CD4-positive, alpha-beta T cell treated with Interleukin-6 for 4 hours (primary cell): ENCODE results near the gene BICRA.

Source experiments
- DNase-seq: peaks from one replicate; pipeline ENCODE4 v3.0.0-alpha.2; 2020; ENCODE audit warnings: mixed read lengths

The BICRA gene

GRCh38 chr19:47601180-47601904 is 7.6 kb upstream of the BICRA start:
- no peak for DNase-seq

DNA sequence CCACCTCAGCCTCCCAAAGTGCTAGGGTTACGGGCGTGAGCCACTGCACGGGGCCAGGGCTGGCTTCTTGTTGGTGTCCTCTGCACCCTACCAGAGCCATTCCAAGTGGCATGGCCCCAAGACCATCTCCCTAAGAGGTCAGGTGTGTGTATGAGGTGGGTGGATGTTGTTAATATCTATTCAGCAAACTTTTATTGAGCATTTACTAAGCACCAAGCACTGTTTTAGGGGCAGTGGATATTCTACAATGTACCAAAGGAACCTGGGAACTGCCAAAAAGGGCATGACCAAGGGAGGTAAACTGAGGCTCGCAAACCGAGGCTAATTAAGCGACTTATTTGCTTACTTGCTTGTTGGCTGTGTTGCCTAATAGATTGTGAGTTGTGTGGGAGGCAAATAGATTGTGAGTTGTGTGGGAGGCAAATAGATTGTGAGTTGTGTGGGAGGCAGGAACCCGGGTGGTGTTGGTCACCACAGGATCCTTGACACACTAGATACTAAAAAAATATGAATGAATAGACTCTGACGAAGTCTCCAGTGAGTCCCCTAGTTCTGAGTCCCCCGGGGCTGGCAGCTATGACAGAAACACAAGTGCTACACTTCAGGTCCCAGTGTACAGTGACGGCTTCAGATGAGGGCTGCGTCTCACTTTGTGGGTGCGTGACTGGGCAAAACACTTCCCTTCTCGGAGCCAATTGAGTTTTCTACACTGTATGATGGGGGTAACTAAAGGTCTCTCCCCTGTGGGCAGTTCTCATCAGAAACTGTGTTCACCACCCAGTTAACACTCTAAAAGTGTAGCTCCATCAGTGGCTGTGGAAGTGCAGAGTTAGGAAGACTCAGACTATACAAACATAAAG is 5.0 kb upstream of the BICRA start:
- DNase-seq: no peak

- no peak for DNase-seq
These were observed 1.3 kb upstream of the BICRA start for GRCh38 chr19:47607564-47608073.

- peak; percentile 96 for DNase-seq
These were observed 638 bp upstream of the BICRA start for GRCh38 chr19:47608074-47608918.

DNA sequence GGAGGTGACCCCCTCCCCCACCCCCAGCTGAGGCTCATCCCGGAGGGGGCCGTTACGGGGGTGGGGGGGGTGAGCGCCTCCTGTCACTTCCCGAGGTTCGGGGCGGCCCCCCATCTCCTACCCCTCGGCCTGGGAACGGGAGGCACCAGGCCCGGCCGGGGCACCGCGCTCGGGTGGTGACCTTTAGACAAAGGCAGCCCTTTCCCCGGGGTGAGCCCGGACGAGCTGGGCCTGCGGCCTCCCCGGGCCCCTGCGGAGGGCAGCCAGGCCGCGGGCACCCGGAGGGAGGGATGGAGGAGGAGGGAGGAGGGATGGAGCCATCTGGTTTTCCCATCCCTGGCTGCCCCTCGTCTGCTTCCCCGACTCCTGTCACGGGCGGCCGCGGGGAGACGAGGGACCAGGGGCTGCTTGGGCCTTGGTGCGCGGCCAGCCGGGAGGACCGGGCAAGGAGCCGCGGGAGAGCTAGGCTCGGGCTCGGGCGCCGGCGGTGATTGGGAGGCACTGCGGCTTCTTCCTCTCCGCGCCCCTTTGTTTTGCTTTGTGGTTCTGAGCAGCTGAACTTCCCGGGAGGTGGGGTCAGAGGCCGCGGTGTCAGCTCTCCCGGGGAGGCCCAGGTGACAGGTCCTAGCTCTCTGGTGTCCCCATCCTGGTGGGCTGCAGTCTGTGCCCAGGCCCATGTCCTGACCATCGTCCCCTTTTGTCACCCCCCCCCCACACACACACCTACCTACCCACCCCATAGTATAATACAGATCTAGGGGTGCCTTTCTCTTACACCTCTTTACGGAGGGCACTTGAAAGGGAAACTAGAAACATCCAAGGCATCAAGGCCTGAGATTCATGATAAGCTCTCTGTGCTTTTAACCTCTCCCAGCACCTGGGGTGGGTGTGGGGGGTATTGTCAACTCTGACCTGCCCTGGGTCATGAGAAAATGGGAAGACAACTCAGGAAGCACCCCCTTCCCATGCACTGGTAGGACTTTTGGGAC is 1.3 kb downstream of the BICRA start:
- DNase-seq: peak; percentile 74

GRCh38 chr19:47610902-47611301 is 2.0 kb downstream of the BICRA start:
- DNase-seq: no peak

DNA sequence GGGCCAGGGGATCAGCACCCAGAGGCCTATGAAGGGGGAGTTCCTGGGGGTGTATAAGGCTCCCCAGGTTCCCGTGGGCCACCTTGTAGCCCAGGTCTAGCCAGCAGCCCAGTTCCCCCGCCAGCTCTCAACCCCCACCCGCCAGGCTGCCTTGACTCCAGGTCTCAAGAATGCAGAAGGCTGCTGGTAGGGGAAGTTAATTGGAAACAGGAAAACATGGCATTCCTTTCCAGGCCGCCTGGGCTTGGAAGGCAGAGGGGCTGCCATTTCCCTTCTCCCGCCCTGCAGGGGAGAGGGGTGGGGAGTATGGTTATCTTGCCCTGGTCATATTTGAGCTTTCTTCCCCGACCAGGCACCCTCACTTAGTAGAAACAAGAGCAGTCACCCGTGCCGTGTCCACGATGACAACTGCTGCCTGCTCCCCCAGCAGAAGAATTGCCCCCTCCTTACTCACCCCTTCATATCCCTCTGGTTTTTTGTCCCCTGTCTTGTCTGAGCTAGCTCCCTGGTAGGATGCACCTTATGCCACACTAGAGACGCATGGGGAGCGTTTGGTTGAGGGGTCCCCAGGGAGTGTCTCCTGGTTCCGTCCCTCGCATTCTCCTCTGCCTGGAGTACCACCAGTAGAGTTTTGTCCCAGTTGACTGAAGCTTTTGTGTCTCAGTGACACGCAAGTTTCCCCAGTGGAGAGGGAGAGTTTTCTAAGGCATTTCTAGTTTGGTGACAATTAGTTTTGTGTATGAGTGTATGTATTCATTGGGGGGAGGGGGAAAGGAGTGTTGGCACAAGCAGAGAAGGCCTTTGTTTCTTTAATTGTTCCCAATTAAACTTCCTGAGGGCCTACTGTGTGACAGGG is 4.5 kb downstream of the BICRA start:
- DNase-seq: no peak

DNA sequence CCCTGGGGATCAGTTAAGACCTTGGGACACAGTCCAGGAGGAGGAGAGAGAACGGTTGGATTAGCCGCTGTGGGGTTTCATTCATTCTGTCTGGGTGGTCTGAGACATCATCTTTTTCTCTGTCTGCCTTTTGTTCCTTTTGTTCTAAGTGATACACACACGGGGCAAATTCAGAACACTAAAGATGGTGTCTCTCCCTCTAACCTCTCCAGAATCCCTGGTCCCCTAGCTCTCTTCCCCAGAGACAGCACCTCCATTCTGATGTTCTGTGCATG is 5.0 kb downstream of the BICRA start:
- no peak for DNase-seq

DNA sequence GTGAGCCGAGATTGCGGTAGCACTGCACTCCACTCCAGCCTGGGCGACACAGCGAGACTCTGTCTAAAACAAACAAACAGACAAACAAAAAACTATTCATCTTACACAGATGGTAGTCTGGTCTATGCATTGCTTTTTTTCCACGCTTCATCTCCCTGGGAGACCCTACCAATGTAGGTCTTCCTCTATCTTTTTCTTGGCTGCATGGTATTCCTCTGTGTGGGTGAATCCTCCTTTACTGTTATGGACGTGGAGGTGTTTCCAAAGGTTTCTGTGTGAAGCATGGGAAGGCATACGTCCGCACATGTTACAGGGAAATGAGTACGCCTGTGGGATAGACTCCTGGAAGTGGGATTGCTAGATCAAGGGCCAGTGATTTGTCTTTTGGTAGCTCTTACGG is 5.6 kb downstream of the BICRA start:
- no peak for DNase-seq

DNA sequence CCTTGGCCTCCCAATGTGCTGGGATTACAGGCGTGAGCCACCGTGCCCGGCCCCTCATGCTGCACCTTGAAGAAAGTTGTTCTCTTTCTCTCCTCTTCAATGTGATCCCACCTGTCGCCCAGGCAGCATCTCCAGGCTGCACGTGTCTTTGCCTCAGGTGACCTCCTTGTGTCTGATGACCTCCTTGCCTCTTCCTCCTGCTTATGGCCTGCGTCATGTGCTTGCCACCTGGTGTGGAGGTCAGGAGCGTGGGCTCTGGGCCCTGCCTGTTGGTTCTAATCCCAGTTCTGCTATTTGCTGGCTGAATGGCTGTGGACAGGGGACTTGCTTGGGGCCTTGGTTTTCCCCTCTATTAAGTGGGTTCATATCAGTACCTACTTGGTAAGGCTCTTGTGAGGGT is 6.3 kb downstream of the BICRA start:
- no peak for DNase-seq

GRCh38 chr19:47615714-47616113 is 6.8 kb downstream of the BICRA start:
- DNase-seq: no peak

DNA sequence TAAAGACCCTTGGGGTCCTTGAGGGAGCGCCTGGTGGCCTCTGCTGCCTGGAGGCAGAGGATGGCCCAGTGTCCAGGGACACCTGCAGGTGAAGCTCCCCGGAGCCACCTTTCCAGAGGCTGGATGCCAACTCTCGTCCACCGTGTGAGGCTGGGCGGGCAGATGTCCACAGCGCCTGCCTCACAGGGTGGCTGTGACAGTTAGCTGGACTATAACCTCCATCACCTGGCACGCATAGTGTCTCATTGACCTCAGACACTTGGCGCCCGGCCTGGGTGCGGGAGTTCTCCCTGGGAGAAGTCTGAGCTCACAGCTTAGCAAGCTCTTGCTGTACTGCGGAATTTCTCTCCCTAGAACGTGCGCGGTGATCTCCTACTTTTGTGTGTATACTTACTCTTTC is 9.8 kb downstream of the BICRA start:
- DNase-seq: no peak

DNA sequence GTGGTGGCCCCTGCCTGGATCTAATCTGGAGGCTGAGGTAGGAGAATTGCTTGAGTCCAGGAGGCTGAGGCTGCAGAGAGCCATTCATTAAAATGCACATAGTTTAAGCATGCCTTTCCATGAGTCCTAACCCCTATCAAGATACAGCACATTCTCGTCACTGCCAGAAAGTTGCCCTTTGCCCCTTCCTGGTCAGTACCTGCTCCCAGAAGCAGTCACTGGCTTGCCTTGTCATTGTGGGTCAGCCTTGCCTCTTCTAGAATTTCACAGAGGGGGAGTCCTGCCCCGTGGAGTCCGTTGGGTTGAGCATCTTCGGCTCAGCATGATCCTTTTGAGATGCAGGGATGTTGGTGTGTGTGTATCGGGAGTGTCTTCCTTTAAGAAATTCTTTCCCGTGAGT is 10.8 kb downstream of the BICRA start:
- DNase-seq: no peak

- DNase-seq: no peak
These were observed 14.4 kb downstream of the BICRA start for GRCh38 chr19:47623151-47623920.

GRCh38 chr19:47623921-47624391 is 15.0 kb downstream of the BICRA start:
- DNase-seq: no peak

DNA sequence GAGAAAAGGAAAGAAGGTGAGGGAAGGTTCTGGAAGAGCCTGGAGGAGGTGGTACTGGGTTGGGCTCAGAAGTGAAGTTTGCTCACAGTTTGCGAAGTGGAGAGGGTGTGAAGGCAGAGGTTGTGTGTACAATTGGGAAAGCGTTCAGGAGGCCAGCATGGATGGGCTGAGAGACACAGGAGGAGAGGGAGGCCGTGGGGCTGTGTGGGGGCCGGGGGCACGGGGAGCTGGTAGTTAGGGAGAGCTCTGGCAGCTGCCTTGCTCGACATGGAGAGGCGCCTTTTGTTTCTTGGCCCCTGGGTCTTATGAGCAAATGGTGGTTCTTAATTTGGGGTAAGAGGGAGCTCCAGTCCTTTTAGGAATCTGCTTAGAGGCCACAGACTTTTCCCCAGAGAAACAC is 16.7 kb downstream of the BICRA start:
- DNase-seq: no peak

- no peak for DNase-seq
These were observed 17.3 kb downstream of the BICRA start for GRCh38 chr19:47626238-47626637.

DNA sequence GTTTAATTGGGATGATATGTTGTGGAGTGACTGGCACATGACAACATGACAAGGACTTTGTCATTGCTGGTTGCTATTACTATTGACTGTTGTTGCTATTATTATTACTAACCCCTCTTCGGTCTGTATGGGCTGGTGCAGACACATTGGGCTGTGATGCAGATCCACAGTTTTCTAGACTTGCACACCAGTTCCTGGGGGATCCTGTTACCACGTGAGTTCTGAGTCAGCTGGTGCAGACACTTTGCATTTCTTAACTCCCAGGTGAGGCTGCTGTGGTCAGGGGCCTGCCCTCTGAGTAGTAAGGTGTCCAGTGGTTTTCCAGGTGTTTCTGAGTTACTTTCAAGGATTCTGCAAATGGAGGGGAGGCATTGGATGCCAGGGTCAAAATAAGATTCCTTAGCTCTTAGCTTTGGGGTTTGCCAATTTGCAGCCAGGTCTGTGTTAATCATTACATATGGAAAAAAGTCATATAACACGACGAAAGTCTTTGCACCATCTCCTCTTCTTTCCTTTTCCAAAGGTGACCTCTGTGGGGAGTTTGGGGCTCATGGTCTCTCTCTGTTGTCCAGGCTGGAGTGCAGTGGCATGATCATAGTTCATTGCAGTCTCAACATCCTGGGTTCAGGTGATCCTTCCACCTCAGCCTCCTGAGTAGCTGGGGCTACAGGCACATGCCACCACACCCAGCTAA is 19.3 kb downstream of the BICRA start:
- no peak for DNase-seq

- DNase-seq: no peak
These were observed 21.7 kb downstream of the BICRA start for GRCh38 chr19:47630594-47630993.
